Cardiac muscle cell (in vitro differentiated cells and primary cell): ENCODE measurements around the gene NAA20. TPM values are rescaled to one million over a fixed set of nuclear protein-coding genes. Genes with fewer than 3 reads are reported as not detected.

ENCODE experiments used
- DNase-seq, 2 donors: peaks; one replicate each; pipeline versions ENCODE4 v3.0.0 to v3.0.0-alpha.2; 2010 to 2017; ENCODE audit warnings: low read depth in 1 of 2, low spot score in 1 of 2
- H3K27ac ChIP-seq: fragments of 200-600 bp; sonication (generic); 2 replicates; pipeline ENCODE4 v1.5.1; 2016
- H3K27me3 ChIP-seq: fragments of 200-600 bp; sonication (generic); 2 replicates; pipeline ENCODE4 v1.6.0; 2016; ENCODE audit warnings: control low read depth
- H3K36me3 ChIP-seq: fragments of 200-600 bp; sonication (generic); 2 replicates; pipeline ENCODE4 v1.5.1; 2016; ENCODE audit warnings: control low read depth
- H3K4me1 ChIP-seq: fragments of 200-600 bp; sonication (generic); 2 replicates; pipeline ENCODE4 v1.8.1; 2017; ENCODE audit warnings: low read depth, mild to moderate bottlenecking, mixed run types
- H3K4me3 ChIP-seq: fragments of 200-600 bp; sonication (generic); 2 replicates; pipeline ENCODE4 v1.5.1; 2016; ENCODE audit warnings: mild to moderate bottlenecking
- H3K9me3 ChIP-seq: fragments of 200-600 bp; sonication (generic); 2 replicates; pipeline ENCODE4 v1.5.1; 2017; ENCODE audit warnings: low read depth, mild to moderate bottlenecking, control low read depth
- polyA plus RNA-seq: library from polyadenylated mRNA; unstranded; fragments of >200 nt; fragmentation: Nextera tagmentation; extraction: Ambion mirVana; gene quantifications from 2 replicates; pipeline ENCODE4 v1.2.1, GENCODE V29; 2016
- total RNA-seq: library from RNA; depleted of rRNA; stranded (reverse); fragments of >200 nt; gene quantifications from 2 replicates; pipeline ENCODE4 v1.2.3, GENCODE V29; 2016
- TF ChIP-seq, protein P1 (sequence below): IDR thresholded peaks from 2 replicates; pipeline ENCODE4 v1.5.1; 2012; ENCODE audit warnings: low read depth, mild to moderate bottlenecking, low read length

NAA20 gene
- total and polyA plus RNA-seq, 2 experiments from 2014 or later: 40.6 to 142 TPM

DNA sequence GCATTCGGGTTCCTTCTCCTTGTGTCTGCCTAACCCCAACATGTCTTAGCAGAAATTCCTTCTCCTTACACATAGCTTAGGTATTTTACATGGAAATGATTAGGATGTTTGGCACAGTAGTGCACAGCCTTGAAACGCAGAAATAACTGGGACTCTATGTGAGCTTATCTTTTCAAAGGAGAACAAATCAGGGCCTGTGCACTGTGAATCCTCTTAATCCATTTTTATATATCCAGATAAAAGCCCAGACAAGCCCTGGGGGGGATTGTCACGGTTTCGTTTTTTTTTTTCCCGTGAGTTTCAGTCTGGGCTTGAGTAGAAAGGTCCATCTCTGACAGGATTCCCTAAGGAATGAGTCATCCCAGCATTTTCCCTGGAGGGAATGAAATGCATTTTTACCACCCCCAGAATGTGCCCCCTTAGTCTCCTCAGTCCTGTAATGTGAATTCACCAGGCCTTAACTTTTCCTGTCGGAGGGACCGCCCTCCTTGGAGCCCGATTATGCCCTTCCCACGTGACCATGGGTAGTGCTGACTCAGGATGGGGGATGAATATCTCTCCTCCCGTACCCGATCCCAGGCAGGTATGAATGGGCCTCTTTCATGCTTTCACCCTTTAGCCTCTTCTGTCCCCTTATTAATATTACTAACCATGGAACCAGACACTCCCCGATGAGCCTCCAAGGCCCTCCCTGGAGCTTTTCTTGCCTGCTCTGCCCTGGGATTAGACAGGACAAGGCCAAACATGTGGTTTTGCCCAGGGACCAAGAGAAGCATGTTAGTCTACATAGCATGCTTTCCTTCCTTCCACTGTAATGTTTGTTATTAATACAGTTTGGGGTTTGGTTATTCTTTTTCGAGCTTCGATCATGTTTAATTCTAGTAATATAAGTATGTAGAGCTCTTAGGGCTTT lies 23.9 kb upstream of the NAA20 start:
- DNase-seq: peak in 1 of 2 donors; percentile 89
- no peak overlapping the region for H3K4me3 ChIP-seq
- H3K9me3 ChIP-seq: no peaks in the 10 kb centered on the region
- H3K27ac ChIP-seq: peak overlapping the region; percentile 71
- TF ChIP-seq, protein P1, sequence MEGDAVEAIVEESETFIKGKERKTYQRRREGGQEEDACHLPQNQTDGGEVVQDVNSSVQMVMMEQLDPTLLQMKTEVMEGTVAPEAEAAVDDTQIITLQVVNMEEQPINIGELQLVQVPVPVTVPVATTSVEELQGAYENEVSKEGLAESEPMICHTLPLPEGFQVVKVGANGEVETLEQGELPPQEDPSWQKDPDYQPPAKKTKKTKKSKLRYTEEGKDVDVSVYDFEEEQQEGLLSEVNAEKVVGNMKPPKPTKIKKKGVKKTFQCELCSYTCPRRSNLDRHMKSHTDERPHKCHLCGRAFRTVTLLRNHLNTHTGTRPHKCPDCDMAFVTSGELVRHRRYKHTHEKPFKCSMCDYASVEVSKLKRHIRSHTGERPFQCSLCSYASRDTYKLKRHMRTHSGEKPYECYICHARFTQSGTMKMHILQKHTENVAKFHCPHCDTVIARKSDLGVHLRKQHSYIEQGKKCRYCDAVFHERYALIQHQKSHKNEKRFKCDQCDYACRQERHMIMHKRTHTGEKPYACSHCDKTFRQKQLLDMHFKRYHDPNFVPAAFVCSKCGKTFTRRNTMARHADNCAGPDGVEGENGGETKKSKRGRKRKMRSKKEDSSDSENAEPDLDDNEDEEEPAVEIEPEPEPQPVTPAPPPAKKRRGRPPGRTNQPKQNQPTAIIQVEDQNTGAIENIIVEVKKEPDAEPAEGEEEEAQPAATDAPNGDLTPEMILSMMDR: no peak
- H3K4me1 ChIP-seq: peaks cover 42% of the 10 kb centered on the region
- H3K36me3 ChIP-seq: peaks cover 10% of the 10 kb centered on the region
- H3K27me3 ChIP-seq: no peaks in the 10 kb centered on the region

DNA sequence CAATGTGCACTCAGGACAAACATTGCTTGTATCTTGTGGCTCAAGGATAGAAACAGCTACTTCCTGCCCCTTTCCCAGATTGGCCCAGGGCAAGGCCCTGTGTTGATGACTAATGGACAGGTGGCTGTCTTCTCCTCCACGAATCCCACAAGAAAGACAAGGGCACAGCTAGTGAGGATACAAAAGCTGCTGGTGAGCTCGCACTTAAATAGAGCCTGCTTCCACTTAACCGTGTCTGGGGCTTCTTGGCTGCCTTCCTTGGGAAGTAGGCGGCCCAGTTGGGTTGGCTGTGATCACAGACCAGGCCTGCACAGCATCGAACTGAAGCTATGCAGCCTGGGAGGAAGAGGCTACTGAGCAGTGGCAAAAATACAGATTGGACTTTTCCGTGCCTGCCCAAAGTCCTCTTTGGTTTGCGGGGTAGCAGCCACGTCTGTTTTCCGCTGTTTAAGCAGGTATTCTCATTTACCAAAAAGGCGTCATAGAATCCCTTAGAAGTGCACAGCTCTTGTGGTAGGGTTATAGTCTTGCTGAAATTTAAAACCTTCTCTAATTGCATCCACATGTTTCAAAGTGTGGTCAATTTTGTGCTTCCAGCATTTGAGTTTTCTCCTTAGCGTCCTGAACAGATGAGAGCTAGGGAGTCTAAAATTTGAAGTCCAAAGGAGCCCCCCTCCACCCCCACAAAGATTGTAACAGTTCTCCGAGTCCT lies 23.0 kb upstream of the NAA20 start:
- Histone ChIP-seq H3K36me3 (peaks cover 10% of the 10 kb centered on the region), H3K4me3 (no peak overlapping the region), H3K9me3 (no peaks in the 10 kb centered on the region), H3K27ac (peak overlapping the region; percentile 71), H3K4me1 (peaks cover 42% of the 10 kb centered on the region), H3K27me3 (no peaks in the 10 kb centered on the region)
- TF ChIP-seq, protein P1: no peak
- DNase-seq: peak in 1 of 2 donors; percentile 50

DNA sequence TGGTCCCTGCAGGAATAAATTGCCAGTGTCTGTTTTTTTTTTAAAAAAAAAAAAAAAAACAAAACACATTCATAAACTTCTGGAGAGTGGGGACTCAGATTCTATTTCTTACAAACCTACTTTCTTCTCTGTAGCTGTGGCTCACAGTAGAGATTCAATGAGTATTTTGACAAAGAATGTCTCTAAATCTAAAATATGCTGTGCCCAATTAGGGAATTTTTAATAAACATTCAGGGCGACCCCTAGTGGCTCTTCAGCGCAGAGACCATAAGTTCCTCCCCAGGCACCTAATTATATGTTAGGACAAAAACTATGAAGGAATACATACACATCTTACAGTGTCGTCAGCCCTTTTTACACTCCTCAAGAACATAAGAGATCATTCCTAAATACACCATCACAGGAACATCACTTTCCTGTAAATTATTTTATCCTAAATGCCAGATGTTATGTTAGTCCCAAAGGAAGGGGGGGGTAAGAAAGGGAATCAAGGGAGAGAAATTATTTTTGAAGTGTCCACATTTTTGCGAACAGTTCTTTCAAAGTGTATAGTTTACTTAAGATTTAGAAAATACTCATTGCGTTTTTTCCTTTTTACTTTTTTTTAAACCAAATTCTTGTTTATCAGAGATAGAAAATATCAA lies 21.8 kb upstream of the NAA20 start:
- Histone ChIP-seq H3K9me3 (no peaks in the 10 kb centered on the region), H3K27ac (peak overlapping the region; percentile 71), H3K4me3 (no peak overlapping the region), H3K36me3 (peaks cover 10% of the 10 kb centered on the region), H3K27me3 (no peaks in the 10 kb centered on the region), H3K4me1 (peaks cover 42% of the 10 kb centered on the region)
- peak; percentile 75 to 76 for DNase-seq
- TF ChIP-seq, protein P1: peak; percentile 68

DNA sequence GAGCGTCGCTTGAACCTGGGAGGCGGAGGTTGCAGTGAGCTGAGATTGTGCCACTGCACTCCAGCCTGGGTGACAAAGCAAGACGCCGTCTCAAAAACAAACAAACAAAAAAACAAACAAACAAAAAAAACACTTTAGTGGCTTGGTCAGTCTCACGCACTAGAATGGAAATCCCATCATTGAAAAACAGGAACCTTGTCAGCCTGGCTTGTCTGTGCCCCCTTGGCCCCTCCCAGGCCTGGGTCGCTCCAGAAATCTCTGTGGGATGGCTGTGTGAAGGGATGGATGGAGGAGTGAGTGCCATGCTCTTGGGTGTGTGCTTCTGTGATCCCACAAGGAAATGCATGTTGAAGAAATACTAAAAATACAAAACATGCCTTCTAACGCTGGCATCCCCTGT lies 20.9 kb upstream of the NAA20 start:
- Histone ChIP-seq H3K9me3 (no peaks in the 10 kb centered on the region), H3K27ac (no peak overlapping the region), H3K4me3 (no peak overlapping the region), H3K4me1 (peaks cover 35% of the 10 kb centered on the region), H3K36me3 (peaks cover 10% of the 10 kb centered on the region), H3K27me3 (no peaks in the 10 kb centered on the region)
- TF ChIP-seq, protein P1: no peak
- DNase-seq: no peak

DNA sequence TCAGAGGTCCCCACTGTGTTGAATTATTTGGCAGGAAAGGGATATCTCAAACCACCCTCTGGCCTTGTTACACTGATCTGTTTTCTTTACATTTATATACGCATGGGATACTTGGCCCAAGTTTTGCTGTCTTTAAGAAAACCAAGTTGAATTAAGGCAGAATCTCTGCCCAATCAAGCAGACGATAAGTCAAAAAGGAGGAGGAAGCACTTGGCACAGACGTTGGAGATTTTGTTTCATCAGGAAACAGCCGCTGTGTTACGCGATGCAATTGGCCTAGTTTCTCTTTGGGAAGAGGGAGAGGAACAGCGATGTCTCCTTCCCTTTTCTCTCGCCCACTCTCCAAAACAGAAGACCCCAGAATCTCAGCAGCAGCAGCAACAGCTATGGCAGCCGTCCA lies 20.2 kb upstream of the NAA20 start:
- TF ChIP-seq, protein P1: no peak
- Histone ChIP-seq H3K27ac (no peak overlapping the region), H3K36me3 (peaks cover 15% of the 10 kb centered on the region), H3K9me3 (no peaks in the 10 kb centered on the region), H3K27me3 (no peaks in the 10 kb centered on the region), H3K4me3 (no peak overlapping the region), H3K4me1 (peaks cover 29% of the 10 kb centered on the region)
- no peak for DNase-seq
